Vagina (tissue), 2 donors: Measurements from ENCODE around the gene TEX22. TPM values are rescaled to one million over a fixed set of nuclear protein-coding genes. Genes with fewer than 3 reads are reported as not detected.

Experiments
- DNase-seq, 2 donors: peaks; one replicate each; pipeline ENCODE4 v3.0.0-alpha.2; 2017; ENCODE audit errors: extremely low spot score in 2 of 2
- H3K27ac ChIP-seq: fragments of 200-600 bp; sonication (generic); one replicate; pipeline ENCODE4 v1.5.1; 2019
- H3K27me3 ChIP-seq: fragments of 200-600 bp; sonication (generic); one replicate; pipeline ENCODE4 v1.5.1; 2019
- H3K36me3 ChIP-seq, 2 donors: fragments of 200-600 bp; sonication (generic); one replicate each; pipeline ENCODE4 v1.5.1; 2017 to 2019
- H3K4me1 ChIP-seq: fragments of 200-600 bp; sonication (generic); one replicate; pipeline ENCODE4 v1.5.1; 2019
- H3K4me3 ChIP-seq, 2 donors: fragments of 200-600 bp; sonication (generic); 1 replicate in 1 of 2; 2 replicates in 1 of 2; pipeline ENCODE4 v1.5.1; 2016 to 2019
- H3K9me3 ChIP-seq: fragments of 200-600 bp; sonication (generic); one replicate; pipeline ENCODE4 v1.5.1; 2019
- POLR2A ChIP-seq, 2 donors: fragments of 450-650 bp; IDR thresholded peaks; one replicate each; pipeline ENCODE4 v1.6.1; 2017; ENCODE audit warnings: antibody characterized with exemption in 2 of 2, mild to moderate bottlenecking in 2 of 2, moderate library complexity in 2 of 2
- POLR2AphosphoS5 ChIP-seq, 2 donors: sonication (generic); formaldehyde crosslinking; IDR thresholded peaks; one replicate each; pipeline ENCODE4 v1.9.0; 2017; ENCODE audit warnings: antibody characterized with exemption in 2 of 2, mild to moderate bottlenecking in 2 of 2, low read depth in 1 of 2; ENCODE audit not compliant: insufficient read depth in 1 of 2
- intact Hi-C: fragments of 100-400 bp; cut with DNase I; formaldehyde crosslinking; loops from one replicate; pipeline ENCODE4 v1.15.1; 2023
- total RNA-seq: library from RNA; depleted of rRNA; stranded (reverse); fragments of >200 nt; gene quantifications from one replicate; pipeline ENCODE4 v1.2.3, GENCODE V29; 2016
- TF ChIP-seq, protein P1 (sequence below), 3 experiments: fragments of 450-650 bp in 2 of 3; fragments of 200-600 bp in 1 of 3; sonication (generic) in 1 of 3; IDR thresholded peaks; one replicate each; pipeline ENCODE4 v1.5.1; 2017 to 2019; ENCODE audit warnings: antibody characterized with exemption in 3 of 3, mild to moderate bottlenecking in 2 of 3, moderate library complexity in 2 of 3

The TEX22 gene
- total RNA-seq, 1 donor from 2014 or later = not detected

DNA sequence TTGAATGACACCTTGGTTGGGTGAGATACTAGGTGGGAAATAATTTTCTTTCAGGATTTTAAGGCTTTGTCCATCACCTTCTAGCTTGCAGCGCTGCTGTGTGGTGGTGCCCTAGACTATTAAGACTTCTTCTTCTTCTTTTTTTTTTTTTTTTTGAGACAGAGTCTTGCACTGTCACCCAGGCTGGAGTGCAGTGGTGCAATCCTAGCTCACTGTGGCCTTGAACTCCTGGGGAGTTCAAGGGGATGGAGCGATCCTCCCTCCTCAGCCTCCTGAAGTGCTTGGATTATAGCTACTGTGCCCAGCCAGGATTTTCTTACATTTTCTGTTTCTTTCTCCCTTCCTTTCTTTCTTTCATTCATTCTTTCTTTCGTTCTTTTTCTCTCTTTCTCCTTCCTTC lies 11.0 kb downstream of the TEX22 start:
- no peak overlapping the region for H3K27ac ChIP-seq
- H3K36me3 ChIP-seq = no peaks in the 10 kb centered on the region
- H3K4me1 ChIP-seq = peaks cover 13% of the 10 kb centered on the region
- H3K27me3 ChIP-seq = no peaks in the 10 kb centered on the region
- no peak for DNase-seq
- H3K9me3 ChIP-seq = no peaks in the 10 kb centered on the region
- intact Hi-C loops = no loop called here
- no peak overlapping the region for H3K4me3 ChIP-seq
- TF ChIP-seq, protein P1, sequence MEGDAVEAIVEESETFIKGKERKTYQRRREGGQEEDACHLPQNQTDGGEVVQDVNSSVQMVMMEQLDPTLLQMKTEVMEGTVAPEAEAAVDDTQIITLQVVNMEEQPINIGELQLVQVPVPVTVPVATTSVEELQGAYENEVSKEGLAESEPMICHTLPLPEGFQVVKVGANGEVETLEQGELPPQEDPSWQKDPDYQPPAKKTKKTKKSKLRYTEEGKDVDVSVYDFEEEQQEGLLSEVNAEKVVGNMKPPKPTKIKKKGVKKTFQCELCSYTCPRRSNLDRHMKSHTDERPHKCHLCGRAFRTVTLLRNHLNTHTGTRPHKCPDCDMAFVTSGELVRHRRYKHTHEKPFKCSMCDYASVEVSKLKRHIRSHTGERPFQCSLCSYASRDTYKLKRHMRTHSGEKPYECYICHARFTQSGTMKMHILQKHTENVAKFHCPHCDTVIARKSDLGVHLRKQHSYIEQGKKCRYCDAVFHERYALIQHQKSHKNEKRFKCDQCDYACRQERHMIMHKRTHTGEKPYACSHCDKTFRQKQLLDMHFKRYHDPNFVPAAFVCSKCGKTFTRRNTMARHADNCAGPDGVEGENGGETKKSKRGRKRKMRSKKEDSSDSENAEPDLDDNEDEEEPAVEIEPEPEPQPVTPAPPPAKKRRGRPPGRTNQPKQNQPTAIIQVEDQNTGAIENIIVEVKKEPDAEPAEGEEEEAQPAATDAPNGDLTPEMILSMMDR (IDR thresholded peaks at IDR 0.05) = no peak
- TF ChIP-seq POLR2A (IDR thresholded peaks at IDR 0.05) = no peak
- no peak for TF ChIP-seq POLR2AphosphoS5 (IDR thresholded peaks at IDR 0.05; ENCODE audit: insufficient read depth in 1 of 2, low read depth in 1 of 2)

- Histone ChIP-seq H3K27me3 (no peaks in the 10 kb centered on the region), H3K9me3 (no peaks in the 10 kb centered on the region), H3K4me1 (peaks cover 25% of the 10 kb centered on the region), H3K4me3 (no peak overlapping the region), H3K36me3 (no peaks in the 10 kb centered on the region), H3K27ac (no peak overlapping the region)
- no peak for DNase-seq
- TF ChIP-seq POLR2A (IDR thresholded peaks at IDR 0.05) = no peak
- TF ChIP-seq, protein P1 (IDR thresholded peaks at IDR 0.05) = no peak
- no peak for TF ChIP-seq POLR2AphosphoS5 (IDR thresholded peaks at IDR 0.05; ENCODE audit: insufficient read depth in 1 of 2, low read depth in 1 of 2)
- intact Hi-C loops = no loop called here
These were observed 12.3 kb downstream of the TEX22 start for GRCh38 chr14:105410642-105411016.

- intact Hi-C loops = no loop called here
- peak overlapping the region; percentile 21 to 44 for H3K4me3 ChIP-seq
- no peak for DNase-seq
- H3K27me3 ChIP-seq = no peaks in the 10 kb centered on the region
- TF ChIP-seq, protein P1 (IDR thresholded peaks at IDR 0.05) = no peak
- TF ChIP-seq POLR2A (IDR thresholded peaks at IDR 0.05) = no peak
- TF ChIP-seq POLR2AphosphoS5 (IDR thresholded peaks at IDR 0.05; ENCODE audit: insufficient read depth in 1 of 2, low read depth in 1 of 2) = no peak
- no peaks in the 10 kb centered on the region for H3K36me3 ChIP-seq
- H3K27ac ChIP-seq = no peak overlapping the region
- peaks cover 27% of the 10 kb centered on the region for H3K4me1 ChIP-seq
- no peaks in the 10 kb centered on the region for H3K9me3 ChIP-seq
These were observed 12.9 kb downstream of the TEX22 start for GRCh38 chr14:105411017-105411941.

- intact Hi-C loops = no loop called here
- peaks cover 27% of the 10 kb centered on the region for H3K4me1 ChIP-seq
- no peaks in the 10 kb centered on the region for H3K9me3 ChIP-seq
- H3K36me3 ChIP-seq = no peaks in the 10 kb centered on the region
- H3K4me3 ChIP-seq = peak overlapping the region; percentile 21 to 44
- DNase-seq = peak in 1 of 2 donors; percentile 71
- H3K27ac ChIP-seq = no peak overlapping the region
- no peaks in the 10 kb centered on the region for H3K27me3 ChIP-seq
- TF ChIP-seq POLR2A (IDR thresholded peaks at IDR 0.05) = no peak
- no peak for TF ChIP-seq POLR2AphosphoS5 (IDR thresholded peaks at IDR 0.05; ENCODE audit: insufficient read depth in 1 of 2, low read depth in 1 of 2)
- TF ChIP-seq, protein P1 (IDR thresholded peaks at IDR 0.05) = no peak
These were observed 13.8 kb downstream of the TEX22 start for GRCh38 chr14:105411985-105412770.
